ENCODE results near the gene RNU1-2.
A peak's percentile ranks its signal among the peaks of the same experiment; 100 is the strongest.
"Not testable (repeated sequence)": the region's sequence is repeated elsewhere in the genome, so short reads cannot be mapped to it uniquely, and the experiment has no call there.

Gene RNU1-2

GRCh38 chr1:16927711-16928485 lies 32.1 kb downstream of the RNU1-2 start:
- H3K36me3 ChIP-seq (ENCODE audit: insufficient read depth, insufficient read length, low read length) = peaks cover 20% of the 10 kb centered on the region
- H3K9ac ChIP-seq (ENCODE audit: insufficient read length, low read depth) = peak overlapping the region; percentile 32

GRCh38 chr1:16929146-16930041 lies 33.6 kb downstream of the RNU1-2 start:
- peaks cover 40% of the 10 kb centered on the region for H3K4me1 ChIP-seq (ENCODE audit: insufficient read depth, insufficient read length)

More at GRCh38 chr1:16927711-16928485, 32.1 kb downstream of the RNU1-2 start:
- Histone ChIP-seq H3K9me3 (ENCODE audit: insufficient read depth, low read length) (no peaks in the 10 kb centered on the region), H3K27me3 (ENCODE audit: insufficient read depth, insufficient read length) (no peaks in the 10 kb centered on the region), H3K4me1 (ENCODE audit: insufficient read depth, insufficient read length) (peaks cover 45% of the 10 kb centered on the region), H3K4me3 (ENCODE audit: insufficient read length, low read depth) (no peak overlapping the region)
- TF ChIP-seq SUZ12 (IDR thresholded peaks at IDR 0.05; ENCODE audit: extremely low read depth, insufficient read depth, insufficient read length) (no peak), YY1 (IDR thresholded peaks at IDR 0.05; ENCODE audit: insufficient read depth, insufficient read length) (no peak), ZNF274 (IDR thresholded peaks at IDR 0.05; ENCODE audit: low read depth, low read length) (no peak)
- DNase-seq (ENCODE audit: low read depth, low spot score) = no peak

GRCh38 chr1:16931206-16931934 lies 35.6 kb downstream of the RNU1-2 start:
- not testable (repeated sequence) for H3K4me3 ChIP-seq (ENCODE audit: insufficient read length, low read depth); DNase-seq (ENCODE audit: low read depth, low spot score); H3K9ac ChIP-seq (ENCODE audit: insufficient read length, low read depth); H3K9me3 ChIP-seq (ENCODE audit: insufficient read depth, low read length); H3K27me3 ChIP-seq (ENCODE audit: insufficient read depth, insufficient read length)
- Histone ChIP-seq H3K4me1 (ENCODE audit: insufficient read depth, insufficient read length) (peaks cover 26% of the 10 kb centered on the region), H3K36me3 (ENCODE audit: insufficient read depth, insufficient read length, low read length) (peaks cover 21% of the 10 kb centered on the region)

More at GRCh38 chr1:16929146-16930041, 33.6 kb downstream of the RNU1-2 start:
- not testable (repeated sequence) for DNase-seq (ENCODE audit: low read depth, low spot score); H3K9me3 ChIP-seq (ENCODE audit: insufficient read depth, low read length); H3K27me3 ChIP-seq (ENCODE audit: insufficient read depth, insufficient read length); H3K9ac ChIP-seq (ENCODE audit: insufficient read length, low read depth); H3K4me3 ChIP-seq (ENCODE audit: insufficient read length, low read depth)
- H3K36me3 ChIP-seq (ENCODE audit: insufficient read depth, insufficient read length, low read length) = peaks cover 18% of the 10 kb centered on the region

- H3K4me1 ChIP-seq (ENCODE audit: insufficient read depth, insufficient read length) = peaks cover 16% of the 10 kb centered on the region
- not testable (repeated sequence) for DNase-seq (ENCODE audit: low read depth, low spot score); H3K4me3 ChIP-seq (ENCODE audit: insufficient read length, low read depth); H3K27me3 ChIP-seq (ENCODE audit: insufficient read depth, insufficient read length); H3K9ac ChIP-seq (ENCODE audit: insufficient read length, low read depth); H3K9me3 ChIP-seq (ENCODE audit: insufficient read depth, low read length)
- H3K36me3 ChIP-seq (ENCODE audit: insufficient read depth, insufficient read length, low read length) = peaks cover 25% of the 10 kb centered on the region
Measured at GRCh38 chr1:16933945-16934344, 38.2 kb downstream of the RNU1-2 start.

- H3K9ac ChIP-seq (ENCODE audit: insufficient read length, low read depth); H3K4me1 ChIP-seq (ENCODE audit: insufficient read depth, insufficient read length); H3K9me3 ChIP-seq (ENCODE audit: insufficient read depth, low read length); DNase-seq (ENCODE audit: low read depth, low spot score); H3K4me3 ChIP-seq (ENCODE audit: insufficient read length, low read depth); H3K27me3 ChIP-seq (ENCODE audit: insufficient read depth, insufficient read length): not testable (repeated sequence)
- peaks cover 18% of the 10 kb centered on the region for H3K36me3 ChIP-seq (ENCODE audit: insufficient read depth, insufficient read length, low read length)
Measured at GRCh38 chr1:16936580-16936979, 40.8 kb downstream of the RNU1-2 start.

- H3K4me3 ChIP-seq (ENCODE audit: insufficient read length, low read depth) = peak overlapping the region; percentile 9
- peak overlapping the region; percentile 46 for H3K9ac ChIP-seq (ENCODE audit: insufficient read length, low read depth)
- no peak for TF ChIP-seq YY1 (IDR thresholded peaks at IDR 0.05; ENCODE audit: insufficient read depth, insufficient read length)
- no peak for TF ChIP-seq ZNF274 (IDR thresholded peaks at IDR 0.05; ENCODE audit: low read depth, low read length)
- no peak for TF ChIP-seq SUZ12 (IDR thresholded peaks at IDR 0.05; ENCODE audit: extremely low read depth, insufficient read depth, insufficient read length)
- no peaks in the 10 kb centered on the region for H3K9me3 ChIP-seq (ENCODE audit: insufficient read depth, low read length)
- H3K4me1 ChIP-seq (ENCODE audit: insufficient read depth, insufficient read length) = peaks cover 8% of the 10 kb centered on the region
- no peak for DNase-seq (ENCODE audit: low read depth, low spot score)
- peaks cover 26% of the 10 kb centered on the region for H3K36me3 ChIP-seq (ENCODE audit: insufficient read depth, insufficient read length, low read length)
- no peaks in the 10 kb centered on the region for H3K27me3 ChIP-seq (ENCODE audit: insufficient read depth, insufficient read length)
Measured at GRCh38 chr1:16938351-16939321, 42.9 kb downstream of the RNU1-2 start.

GRCh38 chr1:16939386-16940180 lies 43.8 kb downstream of the RNU1-2 start:
- not testable (repeated sequence) for H3K4me1 ChIP-seq (ENCODE audit: insufficient read depth, insufficient read length); H3K27me3 ChIP-seq (ENCODE audit: insufficient read depth, insufficient read length); H3K4me3 ChIP-seq (ENCODE audit: insufficient read length, low read depth); DNase-seq (ENCODE audit: low read depth, low spot score); H3K9me3 ChIP-seq (ENCODE audit: insufficient read depth, low read length)
- H3K36me3 ChIP-seq (ENCODE audit: insufficient read depth, insufficient read length, low read length) = peaks cover 29% of the 10 kb centered on the region
- peak overlapping the region; percentile 51 for H3K9ac ChIP-seq (ENCODE audit: insufficient read length, low read depth)

Measured in NT2/D1 (cell line).